Transverse colon (tissue), 4 donors: ENCODE measurements around the gene ECHDC1. TPM values are rescaled to one million over a fixed set of nuclear protein-coding genes. Genes with fewer than 3 reads are reported as not detected.

Experiments
- DNase-seq: peaks from one replicate; pipeline ENCODE4 v3.0.0-alpha.2; 2019
- H3K27ac ChIP-seq, 4 donors: fragments of 200-600 bp; sonication (generic); 2 replicates each; pipeline ENCODE4 v1.5.1; 2016 to 2018; ENCODE audit warnings: inconsistent platforms in 4 of 4
- H3K27me3 ChIP-seq: fragments of 200-600 bp; sonication (generic); 2 replicates; pipeline ENCODE4 v1.5.1; 2017; ENCODE audit warnings: inconsistent platforms
- H3K36me3 ChIP-seq, 4 donors: fragments of 200-600 bp; sonication (generic); 2 replicates each; pipeline ENCODE4 v1.5.1; 2017 to 2019; ENCODE audit warnings: inconsistent platforms in 4 of 4
- H3K4me1 ChIP-seq, 4 donors: fragments of 200-600 bp; sonication (generic); 2 replicates each; pipeline ENCODE4 v1.5.1; 2017 to 2020; ENCODE audit warnings: inconsistent platforms in 4 of 4
- H3K4me3 ChIP-seq, 4 donors: fragments of 200-600 bp; sonication (generic); 1 replicate in 1 of 4; 2 replicates in 3 of 4; pipeline versions ENCODE4 v1.5.1 to v1.6.1; 2017 to 2019; ENCODE audit warnings: inconsistent platforms in 4 of 4
- H3K9me3 ChIP-seq, 2 donors: fragments of 200-600 bp; sonication (generic); 2 replicates each; pipeline ENCODE4 v1.5.1; 2017 to 2019; ENCODE audit warnings: inconsistent platforms in 2 of 2
- CTCF ChIP-seq, 5 experiments: fragments of 200-600 bp in 3 of 5; fragments of 450-650 bp in 2 of 5; sonication (generic) in 3 of 5; IDR thresholded peaks; 1 replicate in 2 of 5; 2 replicates in 3 of 5; pipeline ENCODE4 v1.5.1; 2016 to 2017; ENCODE audit warnings: antibody characterized with exemption in 5 of 5, inconsistent platforms in 3 of 5, mild to moderate bottlenecking in 2 of 5, moderate library complexity in 1 of 5
- EP300 ChIP-seq: sonication (generic); formaldehyde crosslinking; IDR thresholded peaks from one replicate; pipeline ENCODE4 v1.6.1; 2017; ENCODE audit warnings: antibody characterized with exemption, low read depth
- POLR2A ChIP-seq: fragments of 450-650 bp; IDR thresholded peaks from one replicate; pipeline ENCODE4 v1.6.1; 2016; ENCODE audit warnings: antibody characterized with exemption, mild to moderate bottlenecking, moderate library complexity
- POLR2AphosphoS5 ChIP-seq, 3 donors: sonication (generic); formaldehyde crosslinking; IDR thresholded peaks; one replicate each; pipeline ENCODE4 v1.6.1; 2016; ENCODE audit warnings: antibody characterized with exemption in 3 of 3
- WGBS, 2 donors: methylation state at CpG; one replicate each; pipeline ENCODE4 v1.1.5; 2018; ENCODE audit warnings: low coverage in 1 of 2; 5-methylcytosine and 5-hydroxymethylcytosine counted together
- in situ Hi-C, 4 donors: fragments of 200-750 bp; cut with MboI; loops; one replicate each; pipeline versions ENCODE4 v1.15.0 to v1.15.1; 2017; ENCODE audit warnings: low sequenced_read_pairs in 3 of 4, low pct_ligation_motif_present in 1 of 4, low pct_unique_long_range_greater_than_20kb in 1 of 4
- intact Hi-C: fragments of 100-400 bp; cut with DNase I; formaldehyde crosslinking; loops from one replicate; pipeline ENCODE4 v1.15.1; 2023; ENCODE audit warnings: low total_unique reads
- total RNA-seq, 4 donors: library from RNA; depleted of rRNA; stranded (reverse); fragments of >200 nt; gene quantifications; one replicate each; pipeline ENCODE4 v1.1.0, GENCODE V29; 2016

The ECHDC1 gene
- total RNA-seq, 4 donors from 2014 or later = 13.1 to 77.8 (median 59.6) TPM

- in situ Hi-C loops = no loop called here
- 77 to 80% methylated on average over 2 of the region's 2 CpGs for WGBS, 2 donors
- TF ChIP-seq EP300 (no peak), POLR2A (no peak), POLR2AphosphoS5 (IDR thresholded peaks at IDR 0.05) (no peak), CTCF (IDR thresholded peaks at IDR 0.05) (no peak)
- Histone ChIP-seq H3K36me3 (peaks cover 0 to 10% (median 0%) of the 10 kb centered on the region in 4 donors), H3K4me3 (no peak overlapping the region), H3K27ac (no peak overlapping the region), H3K4me1 (peaks cover 0 to 25% (median 7%) of the 10 kb centered on the region in 4 donors), H3K9me3 (no peaks in the 10 kb centered on the region), H3K27me3 (no peaks in the 10 kb centered on the region)
- intact Hi-C loops = no loop called here
- DNase-seq = no peak
Measured at GRCh38 chr6:127298475-127298874, 44.9 kb downstream of the ECHDC1 start.

GRCh38 chr6:127297502-127298070, 45.8 kb downstream of the ECHDC1 start:
- WGBS, 2 donors = 89 to 94% methylated on average over 3 to 4 of the region's 4 CpGs
- Histone ChIP-seq H3K4me1 (peaks cover 0 to 16% (median 3%) of the 10 kb centered on the region in 4 donors), H3K36me3 (peaks cover 0 to 10% (median 0%) of the 10 kb centered on the region in 4 donors), H3K27me3 (no peaks in the 10 kb centered on the region), H3K9me3 (no peaks in the 10 kb centered on the region), H3K4me3 (no peak overlapping the region), H3K27ac (no peak overlapping the region)
- in situ Hi-C loops = no loop called here
- intact Hi-C loops = no loop called here
- TF ChIP-seq CTCF (IDR thresholded peaks at IDR 0.05) = no peak
- no peak for TF ChIP-seq POLR2AphosphoS5 (IDR thresholded peaks at IDR 0.05)
- TF ChIP-seq POLR2A = no peak
- no peak for TF ChIP-seq EP300
- no peak for DNase-seq

GRCh38 chr6:127291495-127291894, 51.9 kb downstream of the ECHDC1 start:
- H3K27ac ChIP-seq = no peak overlapping the region
- TF ChIP-seq POLR2AphosphoS5 (IDR thresholded peaks at IDR 0.05) = no peak
- TF ChIP-seq CTCF (IDR thresholded peaks at IDR 0.05) = no peak
- no peak for TF ChIP-seq POLR2A
- TF ChIP-seq EP300 = no peak
- WGBS, 2 donors = 43 to 44% methylated on average over 5 of the region's 5 CpGs
- DNase-seq = no peak
- no peaks in the 10 kb centered on the region for H3K9me3 ChIP-seq
- no peaks in the 10 kb centered on the region for H3K27me3 ChIP-seq
- intact Hi-C loops = no loop called here
- H3K4me3 ChIP-seq = no peak overlapping the region
- peaks cover 0 to 10% (median 3%) of the 10 kb centered on the region in 4 donors for H3K4me1 ChIP-seq
- peaks cover 0 to 10% (median 4%) of the 10 kb centered on the region in 4 donors for H3K36me3 ChIP-seq
- in situ Hi-C loops = no loop called here

- WGBS, 2 donors = 69 to 77% methylated on average over 4 of the region's 4 CpGs
- intact Hi-C loops (no loop called here), in situ Hi-C loops (no loop called here)
- DNase-seq = no peak
- no peaks in the 10 kb centered on the region for H3K9me3 ChIP-seq
- peaks cover 0 to 10% (median 3%) of the 10 kb centered on the region in 4 donors for H3K4me1 ChIP-seq
- peaks cover 0 to 14% (median 7%) of the 10 kb centered on the region in 4 donors for H3K36me3 ChIP-seq
- H3K27me3 ChIP-seq = no peaks in the 10 kb centered on the region
- H3K27ac ChIP-seq = no peak overlapping the region
- no peak overlapping the region for H3K4me3 ChIP-seq
- no peak for TF ChIP-seq POLR2A
- TF ChIP-seq EP300 = no peak
- no peak for TF ChIP-seq POLR2AphosphoS5 (IDR thresholded peaks at IDR 0.05)
- no peak for TF ChIP-seq CTCF (IDR thresholded peaks at IDR 0.05)
Measured at GRCh38 chr6:127290391-127291265, 52.8 kb downstream of the ECHDC1 start.
